GM12865 (cell line): ENCODE data around the gene PPT1.

Experiments
- DNase-seq: peaks from one replicate; pipeline ENCODE4 v3.0.0; 2010; ENCODE audit warnings: low read depth
- H3K4me3 ChIP-seq: 2 replicates; pipeline ENCODE4 v1.5.1; 2011; ENCODE audit warnings: mild to moderate bottlenecking, low read depth, low read length, control low read depth
- CTCF ChIP-seq: IDR thresholded peaks from 2 replicates; pipeline ENCODE4 v1.5.1; 2011; ENCODE audit warnings: low read length, control low read depth, low read depth, inconsistent platforms; ENCODE audit not compliant: insufficient read depth; ENCODE audit errors: missing control alignments

Gene PPT1

GRCh38 chr1:40064797-40065499 lies 32.1 kb downstream of the PPT1 start:
- TF ChIP-seq CTCF = no peak
- H3K4me3 ChIP-seq = no peak overlapping the region
- peak; percentile 73 for DNase-seq

GRCh38 chr1:40059960-40060750 lies 36.9 kb downstream of the PPT1 start:
- H3K4me3 ChIP-seq = peak overlapping the region; percentile 21; the same call in 1 of the 2 replicates
- no peak for TF ChIP-seq CTCF
- peak; percentile 26 for DNase-seq

GRCh38 chr1:40059338-40059959 lies 37.6 kb downstream of the PPT1 start:
- peak overlapping the region; percentile 21 for H3K4me3 ChIP-seq
- TF ChIP-seq CTCF = peak; percentile 6
- DNase-seq = peak; percentile 57

GRCh38 chr1:40058453-40059337 lies 38.4 kb downstream of the PPT1 start:
- H3K4me3 ChIP-seq = peak overlapping the region; percentile 21

GRCh38 chr1:40058097-40058452 lies 39.0 kb downstream of the PPT1 start:
- TF ChIP-seq CTCF = no peak
- DNase-seq = no peak
- no peak overlapping the region for H3K4me3 ChIP-seq

More at GRCh38 chr1:40058453-40059337, 38.4 kb downstream of the PPT1 start:
- DNase-seq = no peak
- no peak for TF ChIP-seq CTCF

- DNase-seq = no peak
- TF ChIP-seq CTCF = no peak
- no peak overlapping the region for H3K4me3 ChIP-seq
Measured at GRCh38 chr1:40057310-40058030, 39.6 kb downstream of the PPT1 start.
